Ishikawa (cell line): ENCODE data around the gene SRGAP1.

ENCODE experiments used
- CEBPB ChIP-seq: IDR thresholded peaks from 2 replicates; pipeline ENCODE4 v1.6.1; 2012
- CREB1 ChIP-seq: IDR thresholded peaks from 2 replicates; pipeline ENCODE4 v1.6.1; 2012; ENCODE audit warnings: low read depth
- EGR1 ChIP-seq: IDR thresholded peaks from 2 replicates; pipeline ENCODE4 v1.6.1; 2012
- EP300 ChIP-seq: IDR thresholded peaks from 2 replicates; pipeline ENCODE4 v1.6.1; 2012; ENCODE audit warnings: borderline replicate concordance
- FOXM1 ChIP-seq: IDR thresholded peaks from 2 replicates; pipeline ENCODE4 v1.6.1; 2012; ENCODE audit warnings: low read depth, borderline replicate concordance
- MAX ChIP-seq: IDR thresholded peaks from 2 replicates; pipeline ENCODE4 v1.6.1; 2012
- NFIC ChIP-seq: IDR thresholded peaks from 2 replicates; pipeline ENCODE4 v1.6.1; 2012
- RAD21 ChIP-seq: IDR thresholded peaks from 2 replicates; pipeline ENCODE4 v1.6.1; 2012; ENCODE audit warnings: low read depth
- REST ChIP-seq: IDR thresholded peaks from 2 replicates; pipeline ENCODE4 v1.6.1; 2012; ENCODE audit warnings: low read depth, mild to moderate bottlenecking
- TAF1 ChIP-seq: IDR thresholded peaks from 2 replicates; pipeline ENCODE4 v1.6.1; 2012; ENCODE audit warnings: low read depth, mild to moderate bottlenecking
- TCF12 ChIP-seq: IDR thresholded peaks from 2 replicates; pipeline ENCODE4 v1.6.1; 2012; ENCODE audit warnings: low read depth
- TEAD4 ChIP-seq: IDR thresholded peaks from 2 replicates; pipeline ENCODE4 v1.6.1; 2012
- USF1 ChIP-seq: IDR thresholded peaks from 2 replicates; pipeline ENCODE4 v1.6.1; 2012
- YY1 ChIP-seq: IDR thresholded peaks from 2 replicates; pipeline ENCODE4 v1.6.1; 2012; ENCODE audit warnings: low read depth
- ZBTB7A ChIP-seq: IDR thresholded peaks from 2 replicates; pipeline ENCODE4 v1.6.1; 2012; ENCODE audit warnings: low read depth

The SRGAP1 gene

GRCh38 chr12:64027311-64027710, 182.8 kb downstream of the SRGAP1 start:
- TF ChIP-seq CREB1 (no peak), EP300 (no peak), TEAD4 (no peak), ZBTB7A (no peak), RAD21 (no peak), CEBPB (no peak), NFIC (no peak), EGR1 (no peak)

- TF ChIP-seq REST (no peak), ZBTB7A (no peak), MAX (no peak), TEAD4 (no peak), FOXM1 (no peak), EGR1 (no peak), NFIC (no peak), TAF1 (no peak), CEBPB (no peak), USF1 (no peak)
These were observed 184.0 kb downstream of the SRGAP1 start for GRCh38 chr12:64028541-64028940.

- TF ChIP-seq CEBPB (no peak), REST (no peak), EP300 (no peak), EGR1 (no peak), CREB1 (no peak), TCF12 (no peak), TAF1 (no peak), RAD21 (no peak), TEAD4 (peak; percentile 48; the same call in 1 of the 2 replicates)
These were observed 184.7 kb downstream of the SRGAP1 start for GRCh38 chr12:64029013-64029857.

- no peak for TF ChIP-seq USF1
- no peak for TF ChIP-seq FOXM1
- TF ChIP-seq REST = no peak
- TF ChIP-seq TEAD4 = no peak
- TF ChIP-seq TCF12 = no peak
- no peak for TF ChIP-seq RAD21
- TF ChIP-seq ZBTB7A = no peak
These were observed 185.7 kb downstream of the SRGAP1 start for GRCh38 chr12:64030155-64030554.

GRCh38 chr12:64034901-64035576, 190.5 kb downstream of the SRGAP1 start:
- TF ChIP-seq NFIC = no peak
- no peak for TF ChIP-seq TEAD4
- TF ChIP-seq EGR1 = no peak
- TF ChIP-seq CREB1 = no peak
- no peak for TF ChIP-seq EP300
- no peak for TF ChIP-seq CEBPB
- TF ChIP-seq TAF1 = no peak
- TF ChIP-seq TCF12 = no peak
- no peak for TF ChIP-seq YY1
- no peak for TF ChIP-seq REST
- no peak for TF ChIP-seq RAD21
- no peak for TF ChIP-seq MAX
- no peak for TF ChIP-seq ZBTB7A
- TF ChIP-seq FOXM1 = no peak
- no peak for TF ChIP-seq USF1
